GM23338 (cell line): ENCODE data around the gene DTX1.

Experiments
- CTCF ChIP-seq, 2 experiments: fragments of 200-600 bp in 1 of 2; sonication (generic) in 1 of 2; conservative IDR thresholded peaks; 2 replicates each; pipeline versions ENCODE4 v1.5.1 to v1.6.1; 2016 to 2017; ENCODE audit warnings: antibody characterized with exemption in 2 of 2, low read depth in 2 of 2, mild to moderate bottlenecking in 2 of 2, moderate library complexity in 1 of 2
- EZH2 ChIP-seq: fragments of 200-600 bp; sonication (generic); IDR thresholded peaks from one replicate; pipeline ENCODE4 v1.8.0; 2017; ENCODE audit warnings: antibody characterized with exemption, mild to moderate bottlenecking, low read depth; ENCODE audit not compliant: unreplicated experiment
- EZH2phosphoT487 ChIP-seq: fragments of 200-600 bp; sonication (generic); IDR thresholded peaks from one replicate; pipeline ENCODE4 v1.8.1; 2018; ENCODE audit warnings: antibody characterized with exemption; ENCODE audit not compliant: unreplicated experiment
- POLR2AphosphoS5 ChIP-seq: IDR thresholded peaks from 2 replicates; pipeline ENCODE4 v1.6.1; 2016; ENCODE audit warnings: antibody characterized with exemption, low read depth
- REST ChIP-seq: IDR thresholded peaks from one replicate; pipeline ENCODE4 v1.6.1; 2018; ENCODE audit warnings: antibody characterized with exemption; ENCODE audit not compliant: unreplicated experiment
- STAT1 ChIP-seq: IDR thresholded peaks from one replicate; pipeline ENCODE4 v1.6.1; 2016; ENCODE audit warnings: antibody characterized with exemption; ENCODE audit not compliant: unreplicated experiment
- ZNF114 ChIP-seq: fragments of 250-450 bp; sonication (Bioruptor Pico); IDR thresholded peaks from 2 replicates; pipeline ENCODE4 v1.5.0; 2020; ENCODE audit warnings: mild to moderate bottlenecking, moderate library complexity
- ZNF331 ChIP-seq: fragments of 250-450 bp; sonication (Bioruptor Pico); IDR thresholded peaks from 2 replicates; pipeline ENCODE4 v1.5.0; 2020; ENCODE audit warnings: low read depth, mild to moderate bottlenecking, moderate library complexity

- TF ChIP-seq POLR2AphosphoS5, result no peak
- no peak for TF ChIP-seq REST
- TF ChIP-seq CTCF (conservative IDR thresholded peaks at IDR 0.05; ENCODE audit: low read depth in 2 of 2), result no peak
- no peak for TF ChIP-seq EZH2phosphoT487
- no peak for TF ChIP-seq EZH2
- TF ChIP-seq ZNF331 (CRISPR knock-in tag), result no peak
- no peak for TF ChIP-seq STAT1
- no peak for TF ChIP-seq ZNF114
Measured at GRCh38 chr12:113133666-113134065, 77.1 kb downstream of the DTX1 start.
